Right lobe of liver (tissue), 4 donors: ENCODE measurements around the gene PTBP3.

Experiments
- CTCF ChIP-seq, 4 donors: fragments of 200-600 bp in 3 of 4; fragments of 450-650 bp in 1 of 4; IDR thresholded peaks; one replicate each; pipeline versions ENCODE4 v1.5.1 to v1.8.0; 2016 to 2022; ENCODE audit warnings: antibody characterized with exemption in 4 of 4, mild to moderate bottlenecking in 2 of 4
- POLR2A ChIP-seq: fragments of 450-650 bp; IDR thresholded peaks from one replicate; pipeline ENCODE4 v1.6.1; 2017; ENCODE audit warnings: antibody characterized with exemption, mild to moderate bottlenecking
- donor health status: DM: no; HTN: no; CAD: no.
- donor health status: DM: no; HTN: no; CAD: no.
- donor health status: DM: no; HTN: yes; CAD: no.

GRCh38 chr9:112332977-112333638 is at the start of gene PTBP3:
- no peak for TF ChIP-seq CTCF (IDR thresholded peaks at IDR 0.05)
- TF ChIP-seq POLR2A, result peak; percentile 89
